HT-29 (cell line): ENCODE data around the gene DNAAF9. TPM values are rescaled to one million over a fixed set of nuclear protein-coding genes. Genes with fewer than 3 reads are reported as not detected.
"Not testable (repeated sequence)": the region's sequence is repeated elsewhere in the genome, so short reads cannot be mapped to it uniquely, and the experiment has no call there.

Experiments used
- DNase-seq: peaks from one replicate; pipeline ENCODE4 v3.0.0-alpha.2; 2015; ENCODE audit warnings: low spot score
- total RNA-seq: library from RNA; depleted of rRNA; stranded (reverse); fragments of >200 nt; shearing (Covaris generic); gene quantifications from 2 replicates; pipeline ENCODE4 v1.2.3, GENCODE V29; 2014; rRNA removed

The DNAAF9 gene
- total RNA-seq = not detected in 2 replicates

DNA sequence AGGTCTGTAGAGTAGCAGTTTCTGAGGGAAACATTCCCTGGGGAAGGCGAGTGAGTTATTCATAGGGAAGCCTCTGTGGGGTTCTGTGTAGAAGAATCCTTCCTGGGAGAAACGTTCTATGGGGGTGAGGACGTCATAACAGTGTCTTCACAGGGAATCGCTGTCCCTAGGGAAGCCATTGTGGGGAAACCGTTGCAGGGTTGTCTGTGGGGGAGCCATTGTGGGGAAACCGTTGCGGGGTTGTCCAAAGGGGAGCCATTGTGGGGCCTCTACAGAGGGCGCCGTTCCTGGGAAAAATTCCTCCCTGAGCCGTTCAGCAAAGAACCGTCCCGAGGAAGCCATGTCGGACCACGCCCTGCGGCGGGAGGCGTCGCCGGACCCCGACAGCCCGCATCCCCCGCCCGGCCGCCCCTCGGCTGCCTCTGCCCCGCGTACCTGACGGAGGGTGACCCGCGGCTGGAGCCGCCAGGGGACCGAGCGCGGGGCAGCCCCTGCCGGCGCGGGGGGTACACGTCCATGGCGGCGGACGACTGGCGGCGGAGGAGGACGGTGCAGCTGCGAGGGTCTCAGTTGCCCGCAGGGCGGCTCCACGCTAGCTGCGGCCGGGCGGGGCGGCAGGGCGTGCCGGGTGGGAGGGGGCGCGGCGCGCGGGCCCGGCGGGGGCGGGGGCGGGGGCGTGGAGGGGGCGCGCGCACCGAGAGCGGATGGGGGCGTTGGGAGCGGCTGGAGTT, at the start of gene DNAAF9:
TSS of gene DNAAF9 (minus strand) at position 630 of the 731 bp plus-strand sequence. CDS start at position 518, 112 bp downstream.
- no peak for DNase-seq

DNA sequence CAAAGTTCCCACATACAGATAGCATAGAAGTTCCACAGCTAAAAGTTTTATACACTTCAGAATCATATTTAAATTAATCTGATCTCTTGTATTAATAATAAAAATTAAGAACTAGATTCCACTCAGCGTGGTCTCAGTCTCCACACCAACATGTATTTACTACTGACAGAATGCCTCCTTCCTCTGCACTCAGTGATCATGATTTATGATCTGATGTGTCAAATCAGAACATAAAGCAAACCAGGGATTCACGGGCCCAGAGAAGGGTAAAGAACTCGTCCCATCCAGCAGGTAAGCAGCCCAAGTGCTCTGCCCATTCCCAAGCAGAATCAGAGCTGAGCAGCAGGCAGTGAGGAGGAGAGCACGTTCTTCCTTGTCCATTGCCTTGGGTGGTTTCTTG, 49.2 kb upstream of the DNAAF9 start:
- no peak for DNase-seq

DNA sequence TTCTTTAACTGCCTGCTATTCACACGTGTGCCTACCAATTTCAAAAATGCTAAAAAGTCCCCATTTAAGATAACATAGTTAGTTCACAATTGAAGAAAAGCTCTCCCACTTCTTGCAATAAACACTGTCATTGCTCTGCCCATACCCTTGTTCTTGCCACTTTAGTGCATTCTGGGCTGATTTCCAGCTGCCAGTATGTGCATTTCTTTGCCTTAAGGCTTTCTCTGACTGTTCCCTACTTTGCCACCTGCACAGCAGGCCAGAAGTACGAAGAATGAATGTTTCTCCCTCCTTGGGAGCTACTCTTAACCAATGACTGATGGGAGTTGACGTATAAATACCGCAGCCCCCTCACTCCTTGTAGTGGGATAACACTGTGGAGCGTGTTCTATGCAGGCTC, 47.4 kb upstream of the DNAAF9 start:
- no peak for DNase-seq

DNA sequence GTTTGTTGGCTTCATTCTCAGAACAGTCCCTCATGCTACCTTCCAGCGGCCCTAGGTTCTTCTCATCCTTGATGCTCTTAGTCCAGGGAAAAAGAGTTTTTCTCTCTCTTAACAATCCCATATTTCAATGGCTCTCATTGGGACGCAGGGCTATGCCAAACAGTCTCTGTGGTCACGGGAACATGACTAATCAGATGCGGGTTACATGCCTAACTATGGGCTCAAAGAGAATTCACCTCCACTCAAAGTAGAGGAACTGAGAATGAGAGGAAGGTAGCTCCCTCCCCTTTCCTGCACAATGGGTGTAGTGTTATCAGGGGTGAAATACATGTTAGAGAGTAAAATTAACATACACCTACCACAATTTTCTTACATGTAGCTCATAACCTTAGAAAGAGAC, 45.2 kb upstream of the DNAAF9 start:
- no peak for DNase-seq

DNA sequence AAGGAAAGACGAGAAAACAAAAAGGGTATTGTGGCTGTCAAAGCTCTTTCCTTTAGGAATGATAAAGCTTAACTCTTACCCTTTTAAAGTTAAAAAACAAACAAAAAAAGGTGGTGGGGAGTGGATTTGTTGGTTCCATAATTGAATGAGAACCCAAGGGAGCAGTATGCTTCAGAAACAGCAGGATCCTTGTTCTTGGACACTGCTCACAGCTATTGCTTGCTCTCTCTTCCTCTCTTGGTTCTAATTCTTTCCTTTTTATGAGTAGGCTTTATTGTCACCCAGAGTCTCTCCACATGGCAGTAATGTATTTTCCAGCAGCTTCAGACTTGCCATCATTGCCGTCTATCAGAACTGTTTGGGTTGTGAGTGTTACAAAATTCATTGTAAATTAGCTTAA, 44.7 kb upstream of the DNAAF9 start:
- no peak for DNase-seq

- DNase-seq = no peak
These were observed 41.9 kb upstream of the DNAAF9 start for GRCh38 chr20:3449319-3449718.

GRCh38 chr20:3447321-3447720, 39.9 kb upstream of the DNAAF9 start:
- DNase-seq = no peak

DNA sequence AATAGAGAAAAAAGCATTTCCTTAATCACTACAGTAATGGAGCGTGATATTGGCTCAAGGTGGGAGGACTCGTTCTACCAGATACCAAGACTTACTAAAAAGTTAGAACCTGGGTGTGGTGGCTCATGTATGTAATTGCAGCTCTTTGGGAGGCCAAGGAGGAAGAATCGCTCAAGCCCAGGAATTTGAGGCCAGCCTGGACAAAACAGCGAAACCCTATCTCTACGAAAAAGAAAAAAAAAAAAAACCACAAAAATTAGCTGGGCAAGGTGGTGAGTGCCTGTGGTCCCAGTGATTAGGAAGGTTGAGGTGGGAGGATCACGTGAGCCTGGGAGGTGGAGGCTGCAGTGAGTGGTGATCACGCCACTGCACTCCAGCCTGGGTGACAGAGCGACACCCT, 39.3 kb upstream of the DNAAF9 start:
- peak; percentile 45 for DNase-seq

- DNase-seq = peak; percentile 38
These were observed 29.6 kb upstream of the DNAAF9 start for GRCh38 chr20:3436864-3437574.

- DNase-seq = no peak
These were observed 26.8 kb upstream of the DNAAF9 start for GRCh38 chr20:3434232-3434631.

DNA sequence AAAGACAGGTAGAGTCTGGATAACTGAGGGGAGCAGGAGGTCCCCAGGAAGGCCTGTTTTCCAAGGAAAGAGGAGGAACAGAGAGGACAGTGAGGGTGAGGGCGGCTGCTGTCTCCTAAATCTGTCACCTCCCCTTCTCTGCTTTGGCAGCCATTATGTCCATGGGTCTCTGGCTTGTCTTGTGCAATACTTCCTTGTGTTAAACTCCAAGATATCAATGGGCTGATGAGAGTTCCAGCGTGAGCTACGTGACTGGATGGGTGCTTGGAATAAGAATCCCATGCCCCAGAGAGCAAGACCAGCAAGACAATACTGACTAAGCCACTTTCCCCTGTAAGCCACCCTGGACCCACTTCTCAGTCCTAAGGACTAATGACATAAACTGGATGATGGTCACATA, 26.3 kb upstream of the DNAAF9 start:
- no peak for DNase-seq

GRCh38 chr20:3432844-3433243, 25.4 kb upstream of the DNAAF9 start:
- DNase-seq = no peak

- DNase-seq = no peak
These were observed 23.6 kb upstream of the DNAAF9 start for GRCh38 chr20:3431109-3431508.

GRCh38 chr20:3430376-3431069, 23.1 kb upstream of the DNAAF9 start:
- DNase-seq = no peak

GRCh38 chr20:3426766-3427165, 19.3 kb upstream of the DNAAF9 start:
- not testable (repeated sequence) for DNase-seq

DNA sequence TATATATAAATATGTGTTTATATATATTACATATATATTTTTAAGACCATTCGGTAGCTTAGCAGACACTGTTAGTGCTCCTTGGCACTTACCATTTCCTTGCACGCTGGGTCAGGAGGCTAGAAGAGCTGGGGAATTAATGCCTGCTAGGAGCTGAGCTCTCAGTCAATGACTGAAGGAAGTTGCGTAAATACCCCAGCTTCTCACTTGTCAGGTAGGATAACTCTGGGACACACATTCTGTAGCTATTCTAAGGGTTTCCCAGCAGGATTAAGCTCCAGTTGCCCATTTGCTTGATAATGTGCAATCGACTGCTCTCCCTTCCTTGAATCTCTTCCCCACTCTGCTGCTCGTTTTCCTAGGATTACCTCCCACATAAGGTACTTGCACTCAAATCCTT, 15.7 kb upstream of the DNAAF9 start:
- no peak for DNase-seq

DNA sequence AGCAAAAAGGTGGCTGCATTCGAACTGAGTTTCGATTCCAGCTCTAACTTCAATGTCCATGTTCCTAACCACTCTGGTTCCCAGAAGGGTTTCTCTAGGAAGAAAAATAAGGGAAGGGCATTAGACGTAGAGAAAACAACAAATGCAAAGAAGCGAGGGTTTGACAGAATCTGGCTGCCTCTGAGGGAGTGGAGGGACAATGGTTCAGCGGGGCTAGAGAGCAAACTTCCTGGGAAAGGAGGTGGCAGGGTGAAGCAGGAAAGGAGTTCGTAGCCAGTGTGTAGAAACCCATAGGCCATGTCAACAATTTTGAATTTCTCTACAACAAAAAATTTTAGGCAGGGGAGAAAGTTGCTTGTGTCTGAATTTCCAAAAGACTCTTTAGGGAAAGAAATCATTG, 14.5 kb upstream of the DNAAF9 start:
- no peak for DNase-seq

DNA sequence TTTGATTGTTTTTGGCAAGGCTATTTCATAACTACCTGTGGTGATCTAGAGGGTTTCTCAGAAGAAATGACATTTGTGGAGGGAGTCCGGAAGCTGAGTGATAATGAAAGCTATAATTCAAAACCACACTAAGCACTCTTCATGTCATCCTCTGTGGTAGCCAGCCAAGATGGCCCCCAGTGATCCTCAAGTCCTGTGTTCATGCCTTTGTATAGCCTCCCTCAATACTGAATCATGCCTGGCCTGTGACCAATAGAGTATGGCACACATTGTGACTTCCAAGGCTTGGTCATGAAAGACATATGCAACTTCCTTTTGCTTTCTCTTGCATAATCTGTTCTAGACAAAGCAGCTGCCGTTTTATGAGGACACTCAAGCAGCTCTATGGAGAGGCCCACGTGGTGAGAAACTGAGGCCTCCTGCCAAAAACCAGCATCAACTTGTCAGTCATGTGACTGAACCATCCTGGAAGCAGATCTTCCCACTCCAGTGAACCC, 12.8 kb upstream of the DNAAF9 start:
- no peak for DNase-seq

- not testable (repeated sequence) for DNase-seq
These were observed 10.7 kb upstream of the DNAAF9 start for GRCh38 chr20:3418161-3418560.

- no peak for DNase-seq
These were observed 6.7 kb upstream of the DNAAF9 start for GRCh38 chr20:3414122-3414521.

GRCh38 chr20:3413393-3413889, 6.0 kb upstream of the DNAAF9 start:
- no peak for DNase-seq
